ENCODE results near the gene WDFY4. TPM values are rescaled to one million over a fixed set of nuclear protein-coding genes. Genes with fewer than 3 reads are reported as not detected.

The WDFY4 gene
- total and polyA plus RNA-seq, 2 donors (not counting 1 experiment from before 2014, with no cell fraction given) = 0.06 to 0.66 TPM

DNA sequence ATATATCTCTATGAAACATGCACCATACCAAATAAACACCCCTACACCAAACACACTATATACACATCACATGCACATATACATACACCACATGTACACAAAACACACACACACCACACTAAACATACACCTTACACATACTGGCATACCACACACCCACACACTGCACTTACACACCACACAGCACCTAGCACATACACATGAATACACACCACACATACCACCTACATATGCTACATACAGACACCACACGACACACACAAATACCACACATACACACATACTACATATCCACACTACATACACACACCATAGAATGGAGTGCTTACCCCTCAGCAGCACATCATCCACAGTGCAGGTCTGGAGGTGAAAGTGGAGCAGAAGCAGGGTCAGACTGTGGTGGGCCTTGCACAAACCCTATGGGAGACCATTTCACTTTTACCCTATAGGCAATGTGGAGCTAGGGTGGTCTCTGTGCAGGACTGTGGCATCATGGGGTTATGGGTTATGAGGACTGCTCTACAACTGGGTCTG, 64.6 kb downstream of the WDFY4 start:
- no peak for DNase-seq (ENCODE audit: low read depth in 2 of 2)
- H3K4me3 ChIP-seq (replicated peaks in 1 of 4; ENCODE audit: control extremely low read depth in 1 of 4, insufficient read depth in 1 of 4, low read depth in 3 of 4, low read length in 4 of 4) = no peak overlapping the region
- no peak overlapping the region for H2AFZ ChIP-seq (ENCODE audit: low read length)
- H3K36me3 ChIP-seq (ENCODE audit: control insufficient read depth, insufficient read depth, low read length) = no peaks in the 10 kb centered on the region
- H3K4me1 ChIP-seq (ENCODE audit: control insufficient read depth, extremely low read depth, insufficient read depth, low read length) = no peaks in the 10 kb centered on the region
- H4K20me1 ChIP-seq (ENCODE audit: control insufficient read depth, extremely low read depth, insufficient read depth, low read length) = no peaks in the 10 kb centered on the region
- H3K27ac ChIP-seq (ENCODE audit: insufficient read depth, low read length) = no peak overlapping the region
- no peak overlapping the region for H3K9ac ChIP-seq (ENCODE audit: insufficient read depth, low read length)
- TF ChIP-seq EZH2 (IDR thresholded peaks at IDR 0.05; ENCODE audit: low read length, missing control alignments) = no peak
- TF ChIP-seq, protein P1, sequence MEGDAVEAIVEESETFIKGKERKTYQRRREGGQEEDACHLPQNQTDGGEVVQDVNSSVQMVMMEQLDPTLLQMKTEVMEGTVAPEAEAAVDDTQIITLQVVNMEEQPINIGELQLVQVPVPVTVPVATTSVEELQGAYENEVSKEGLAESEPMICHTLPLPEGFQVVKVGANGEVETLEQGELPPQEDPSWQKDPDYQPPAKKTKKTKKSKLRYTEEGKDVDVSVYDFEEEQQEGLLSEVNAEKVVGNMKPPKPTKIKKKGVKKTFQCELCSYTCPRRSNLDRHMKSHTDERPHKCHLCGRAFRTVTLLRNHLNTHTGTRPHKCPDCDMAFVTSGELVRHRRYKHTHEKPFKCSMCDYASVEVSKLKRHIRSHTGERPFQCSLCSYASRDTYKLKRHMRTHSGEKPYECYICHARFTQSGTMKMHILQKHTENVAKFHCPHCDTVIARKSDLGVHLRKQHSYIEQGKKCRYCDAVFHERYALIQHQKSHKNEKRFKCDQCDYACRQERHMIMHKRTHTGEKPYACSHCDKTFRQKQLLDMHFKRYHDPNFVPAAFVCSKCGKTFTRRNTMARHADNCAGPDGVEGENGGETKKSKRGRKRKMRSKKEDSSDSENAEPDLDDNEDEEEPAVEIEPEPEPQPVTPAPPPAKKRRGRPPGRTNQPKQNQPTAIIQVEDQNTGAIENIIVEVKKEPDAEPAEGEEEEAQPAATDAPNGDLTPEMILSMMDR (conservative IDR thresholded peaks at IDR 0.05 in 1 of 2, IDR thresholded peaks at IDR 0.05 in 1 of 2; ENCODE audit: low read depth in 1 of 2, low read length in 2 of 2) = no peak
- H3K9me3 ChIP-seq (ENCODE audit: control insufficient read depth, insufficient read depth, low read depth, low read length) = no peaks in the 10 kb centered on the region
- H3K79me2 ChIP-seq (ENCODE audit: control insufficient read depth, insufficient read depth, low read length) = no peaks in the 10 kb centered on the region
- H3K27me3 ChIP-seq (ENCODE audit: control insufficient read depth, insufficient read depth, low read length) = peaks cover 5% of the 10 kb centered on the region
- no peak overlapping the region for H3K4me2 ChIP-seq (ENCODE audit: extremely low read depth, insufficient read depth, low read length)

DNA sequence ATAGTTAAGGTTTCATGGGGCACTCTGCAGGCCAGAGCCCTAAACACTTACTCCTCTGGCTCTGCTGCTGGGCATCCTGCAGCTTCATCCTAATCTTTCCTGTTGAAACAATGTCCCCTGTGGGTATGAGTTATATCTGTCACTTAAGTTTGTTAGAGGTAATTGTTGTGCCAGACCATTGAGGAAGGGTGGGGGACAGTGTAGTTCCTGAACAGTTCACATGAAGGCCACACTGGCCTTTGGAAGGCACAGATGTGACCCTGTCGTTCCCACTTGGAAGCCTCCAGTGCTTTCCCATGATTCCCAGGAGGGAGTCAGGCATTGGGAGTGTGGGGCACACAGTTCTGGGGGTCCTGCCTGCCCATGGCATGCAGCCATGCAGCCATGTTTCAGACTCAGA, 65.3 kb downstream of the WDFY4 start:
- H3K27ac ChIP-seq (ENCODE audit: insufficient read depth, low read length) = no peak overlapping the region
- TF ChIP-seq, protein P1 (conservative IDR thresholded peaks at IDR 0.05 in 1 of 2, IDR thresholded peaks at IDR 0.05 in 1 of 2; ENCODE audit: low read depth in 1 of 2, low read length in 2 of 2) = no peak
- no peak for TF ChIP-seq EZH2 (IDR thresholded peaks at IDR 0.05; ENCODE audit: low read length, missing control alignments)
- peaks cover 5% of the 10 kb centered on the region for H3K27me3 ChIP-seq (ENCODE audit: control insufficient read depth, insufficient read depth, low read length)

DNA sequence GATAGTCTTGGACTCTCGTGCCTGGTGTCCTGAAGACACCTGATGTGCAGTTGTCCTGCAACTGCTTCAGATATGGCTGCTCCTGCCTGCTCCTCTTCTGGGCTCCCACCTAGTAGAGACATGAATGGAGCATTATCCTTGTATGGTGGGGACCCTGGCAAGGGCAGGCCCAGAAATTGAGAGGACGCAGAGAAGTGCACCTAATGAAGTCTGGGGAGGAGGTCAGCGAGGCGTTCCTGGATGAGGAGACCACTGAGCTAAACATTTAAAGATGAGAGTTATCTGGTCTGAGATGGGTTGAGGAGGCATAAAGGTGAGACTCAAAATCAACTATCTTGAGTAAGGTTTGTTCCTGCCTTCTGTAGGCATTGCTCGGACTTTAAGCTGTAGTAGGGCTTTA, 66.3 kb downstream of the WDFY4 start:
- Histone ChIP-seq H3K4me3 (replicated peaks in 1 of 4; ENCODE audit: control extremely low read depth in 1 of 4, insufficient read depth in 1 of 4, low read depth in 3 of 4, low read length in 4 of 4) (no peak overlapping the region), H3K27ac (ENCODE audit: insufficient read depth, low read length) (no peak overlapping the region), H3K79me2 (ENCODE audit: control insufficient read depth, insufficient read depth, low read length) (no peaks in the 10 kb centered on the region), H3K27me3 (ENCODE audit: control insufficient read depth, insufficient read depth, low read length) (peaks cover 5% of the 10 kb centered on the region), H3K9me3 (ENCODE audit: control insufficient read depth, insufficient read depth, low read depth, low read length) (no peaks in the 10 kb centered on the region), H3K9ac (ENCODE audit: insufficient read depth, low read length) (no peak overlapping the region), H2AFZ (ENCODE audit: low read length) (no peak overlapping the region), H3K4me1 (ENCODE audit: control insufficient read depth, extremely low read depth, insufficient read depth, low read length) (no peaks in the 10 kb centered on the region), H3K4me2 (ENCODE audit: extremely low read depth, insufficient read depth, low read length) (no peak overlapping the region), H4K20me1 (ENCODE audit: control insufficient read depth, extremely low read depth, insufficient read depth, low read length) (no peaks in the 10 kb centered on the region), H3K36me3 (ENCODE audit: control insufficient read depth, insufficient read depth, low read length) (no peaks in the 10 kb centered on the region)
- no peak for DNase-seq (ENCODE audit: low read depth in 2 of 2)
- TF ChIP-seq, protein P1 (conservative IDR thresholded peaks at IDR 0.05 in 1 of 2, IDR thresholded peaks at IDR 0.05 in 1 of 2; ENCODE audit: low read depth in 1 of 2, low read length in 2 of 2) = no peak
- no peak for TF ChIP-seq EZH2 (IDR thresholded peaks at IDR 0.05; ENCODE audit: low read length, missing control alignments)

More for the DNA sequence above, 65.3 kb downstream of the WDFY4 start:
- DNase-seq (ENCODE audit: low read depth in 2 of 2) = no peak
- Histone ChIP-seq H3K9ac (ENCODE audit: insufficient read depth, low read length) (no peak overlapping the region), H2AFZ (ENCODE audit: low read length) (no peak overlapping the region), H3K79me2 (ENCODE audit: control insufficient read depth, insufficient read depth, low read length) (no peaks in the 10 kb centered on the region), H3K36me3 (ENCODE audit: control insufficient read depth, insufficient read depth, low read length) (no peaks in the 10 kb centered on the region), H4K20me1 (ENCODE audit: control insufficient read depth, extremely low read depth, insufficient read depth, low read length) (no peaks in the 10 kb centered on the region), H3K4me3 (replicated peaks in 1 of 4; ENCODE audit: control extremely low read depth in 1 of 4, insufficient read depth in 1 of 4, low read depth in 3 of 4, low read length in 4 of 4) (no peak overlapping the region), H3K4me2 (ENCODE audit: extremely low read depth, insufficient read depth, low read length) (no peak overlapping the region), H3K9me3 (ENCODE audit: control insufficient read depth, insufficient read depth, low read depth, low read length) (no peaks in the 10 kb centered on the region), H3K4me1 (ENCODE audit: control insufficient read depth, extremely low read depth, insufficient read depth, low read length) (no peaks in the 10 kb centered on the region)
